WI38 (cell line): ENCODE data around the gene HOXB2.
A peak's percentile ranks its signal among the peaks of the same experiment; 100 is the strongest.

Source experiments
- H3K4me3 ChIP-seq: 2 replicates; pipeline ENCODE4 v1.5.1; 2011; ENCODE audit warnings: low read depth, mild to moderate bottlenecking, control low read depth, low read length
- CTCF ChIP-seq: IDR thresholded peaks from 2 replicates; pipeline ENCODE4 v1.5.1; 2012; ENCODE audit warnings: low read depth, mild to moderate bottlenecking, control low read depth, low read length

HOXB2 gene

GRCh38 chr17:48545022-48545375 is at the start of gene HOXB2:
Gene HOXB2 (minus strand): TSS chr17:48545109. CDS start chr17:48544911, 198 bp downstream.
- no peak for TF ChIP-seq CTCF
- peak within 1 kb of the TSS; percentile 96 for H3K4me3 ChIP-seq

GRCh38 chr17:48593840-48594537 is 49.1 kb upstream of the HOXB2 start:
- TF ChIP-seq CTCF = peak; percentile 79
- peak overlapping the region; percentile 89 for H3K4me3 ChIP-seq

DNA sequence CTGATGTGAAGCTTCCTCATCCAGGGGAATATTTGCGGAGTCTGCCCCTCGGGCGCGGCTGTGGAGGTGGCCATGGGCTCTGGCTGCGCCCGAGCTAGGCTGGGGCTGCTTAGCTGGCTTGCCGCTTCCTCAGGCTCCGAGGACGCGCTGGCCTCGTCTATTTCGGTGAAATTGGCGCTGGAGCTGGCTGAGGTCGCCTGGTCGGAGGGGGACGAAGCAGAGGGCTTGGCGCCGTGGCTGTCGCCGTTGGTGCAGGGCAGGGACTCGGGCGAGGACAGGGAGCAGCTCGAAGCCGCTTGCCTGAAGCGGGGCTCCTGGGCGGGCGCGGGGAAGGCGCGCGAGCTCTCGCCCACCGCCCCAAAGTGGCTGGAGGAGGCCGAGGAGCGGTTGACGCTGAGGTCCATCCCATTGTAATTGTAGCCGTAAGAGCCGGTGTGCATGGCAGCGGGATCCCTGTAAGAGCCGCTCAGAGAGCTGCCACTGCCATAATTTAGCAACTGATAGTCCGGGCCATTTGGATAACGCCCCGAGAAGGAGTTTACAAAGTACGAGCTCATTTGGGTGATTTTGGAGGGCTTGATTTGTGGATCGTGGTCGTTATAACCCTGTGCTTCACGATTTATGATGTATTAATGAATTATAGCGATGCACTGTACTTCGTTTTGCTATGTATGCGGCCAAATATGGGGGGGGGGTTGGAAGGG is 48.4 kb upstream of the HOXB2 start, which contains the start of gene HOXB5:
Gene HOXB5, minus strand, starts transcription at position 654 of the 704 bp plus-strand sequence. Its CDS starts 97 bp downstream, at position 557.
- no peak for TF ChIP-seq CTCF
- peak within 1 kb of the TSS; percentile 89 for H3K4me3 ChIP-seq

DNA sequence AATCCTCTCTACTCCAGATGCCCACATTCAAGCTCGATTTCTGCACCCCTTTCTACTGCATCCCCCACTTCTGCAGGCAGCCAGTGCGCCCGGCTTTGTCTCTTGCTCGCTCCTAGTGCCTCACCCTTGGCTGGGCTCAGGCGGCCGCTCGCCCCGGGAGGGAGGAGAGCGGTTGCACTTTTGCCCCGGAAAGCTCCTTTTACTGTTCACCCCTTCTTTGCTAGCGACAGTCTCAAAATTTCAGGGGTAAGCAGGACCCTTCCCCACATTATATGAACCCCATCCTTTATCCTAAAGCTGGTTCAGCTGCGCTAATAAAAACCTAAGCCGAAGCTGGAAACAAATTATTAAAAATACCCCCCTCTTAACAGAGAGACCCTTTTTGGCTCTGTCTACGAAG is 47.7 kb upstream of the HOXB2 start:
- no peak for TF ChIP-seq CTCF
- peak overlapping the region; percentile 89 for H3K4me3 ChIP-seq

GRCh38 chr17:48592057-48592514 is 47.2 kb upstream of the HOXB2 start:
- H3K4me3 ChIP-seq = peak overlapping the region; percentile 89
- no peak for TF ChIP-seq CTCF

- no peak for TF ChIP-seq CTCF
- peak overlapping the region; percentile 89 for H3K4me3 ChIP-seq
Measured at GRCh38 chr17:48591255-48592056, 46.5 kb upstream of the HOXB2 start.
